Putamen (tissue), 1 donor: ENCODE data around the gene TUT1.
"Not testable (repeated sequence)": the region's sequence is repeated elsewhere in the genome, so short reads cannot be mapped to it uniquely, and the experiment has no call there.

Experiments
- DNase-seq: peaks from one replicate; pipeline ENCODE4 v3.0.0-alpha.2; 2016; ENCODE audit warnings: low spot score

Gene TUT1

DNA sequence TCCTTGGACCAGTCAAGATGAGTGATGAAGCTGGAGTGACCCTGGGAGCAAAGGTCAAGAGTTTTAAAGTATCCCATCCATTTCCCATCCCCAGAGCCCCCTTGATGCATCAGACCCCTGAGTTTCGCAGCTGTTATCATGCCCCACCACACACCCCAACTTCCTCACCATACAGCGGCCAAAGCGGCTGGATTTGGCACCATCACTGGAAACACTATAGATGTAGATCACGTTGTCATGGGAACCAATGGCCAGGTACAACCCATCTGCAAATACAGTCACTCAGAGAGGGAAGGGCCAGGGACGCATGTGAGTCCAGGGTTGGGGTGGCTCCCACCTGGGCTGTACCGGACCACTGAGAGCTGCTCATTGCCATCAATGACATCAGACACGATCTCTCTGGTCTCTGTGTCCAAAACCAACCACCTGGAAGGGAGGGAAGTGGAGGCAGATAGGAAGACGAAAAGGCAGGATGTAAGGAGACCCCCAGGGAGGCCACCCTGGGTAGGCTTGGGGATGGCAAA, 12.5 kb upstream of the TUT1 start:
- DNase-seq = no peak

DNA sequence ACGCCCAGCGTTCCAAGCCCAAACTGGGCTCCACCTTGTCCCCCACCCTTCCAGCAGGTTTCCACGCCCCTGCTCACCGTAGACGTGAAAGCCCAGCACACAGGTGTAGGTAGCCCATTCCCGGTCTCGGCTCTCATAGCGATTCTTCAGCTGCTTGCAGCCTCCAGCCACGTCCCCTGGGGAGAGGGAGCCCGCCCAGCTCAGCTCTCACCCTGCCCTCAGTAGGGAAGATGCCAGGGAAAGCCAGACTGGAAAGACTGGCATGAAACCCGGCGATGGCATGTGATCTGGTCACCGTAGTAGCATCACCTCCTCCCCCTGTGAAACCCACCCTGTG, 11.7 kb upstream of the TUT1 start:
- DNase-seq = no peak

GRCh38 chr11:62602141-62603071, 11.1 kb upstream of the TUT1 start:
- DNase-seq = peak; percentile 75

GRCh38 chr11:62601372-62602140, 10.2 kb upstream of the TUT1 start, which contains the start of gene MTA2:
Gene MTA2 (minus strand): TSS chr11:62601865. CDS start chr11:62601450, 415 bp downstream.
- DNase-seq = peak; percentile 97

GRCh38 chr11:62601122-62601371, 9.7 kb upstream of the TUT1 start:
- no peak for DNase-seq

- no peak for DNase-seq
Measured at GRCh38 chr11:62600367-62601121, 9.2 kb upstream of the TUT1 start.

- no peak for DNase-seq
Measured at GRCh38 chr11:62599901-62600300, 8.6 kb upstream of the TUT1 start.

DNA sequence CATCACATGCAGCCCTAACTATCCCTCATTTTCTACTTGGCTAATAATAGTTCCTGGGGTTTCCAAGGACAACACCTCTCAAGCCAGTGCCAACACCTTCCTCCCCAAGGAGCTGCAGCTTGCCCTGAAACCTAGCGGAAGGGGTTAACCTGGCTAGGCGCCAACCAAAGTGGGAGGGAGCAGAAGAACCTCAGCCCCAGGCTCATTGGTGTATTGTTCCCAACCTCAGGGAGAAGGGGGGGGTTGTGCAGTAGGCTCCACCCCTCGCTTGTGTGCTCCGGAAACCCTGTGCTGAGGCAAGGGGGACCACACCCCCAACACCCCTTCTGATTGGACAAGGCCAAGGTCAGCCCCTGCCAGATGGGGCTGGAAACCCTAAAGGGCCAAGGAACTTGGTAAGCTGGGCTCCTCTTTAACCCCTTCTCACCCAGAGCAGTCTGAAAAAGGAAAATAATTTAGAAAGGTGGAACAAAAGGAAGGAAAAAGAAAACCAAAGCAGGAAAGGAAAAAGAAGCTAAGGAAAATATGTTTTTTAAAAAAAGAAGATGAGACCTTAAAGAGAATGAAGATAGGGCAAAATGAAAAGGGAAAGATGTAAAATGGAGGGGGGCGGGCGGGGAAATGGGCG, 7.9 kb upstream of the TUT1 start:
- DNase-seq = peak; percentile 94

GRCh38 chr11:62595124-62595523, 3.8 kb upstream of the TUT1 start:
- DNase-seq = no peak

- DNase-seq = peak; percentile 73
Measured at GRCh38 chr11:62593434-62594044, 2.2 kb upstream of the TUT1 start.

- DNase-seq = peak; percentile 88
Measured at GRCh38 chr11:62592989-62593421, 1.7 kb upstream of the TUT1 start.

DNA sequence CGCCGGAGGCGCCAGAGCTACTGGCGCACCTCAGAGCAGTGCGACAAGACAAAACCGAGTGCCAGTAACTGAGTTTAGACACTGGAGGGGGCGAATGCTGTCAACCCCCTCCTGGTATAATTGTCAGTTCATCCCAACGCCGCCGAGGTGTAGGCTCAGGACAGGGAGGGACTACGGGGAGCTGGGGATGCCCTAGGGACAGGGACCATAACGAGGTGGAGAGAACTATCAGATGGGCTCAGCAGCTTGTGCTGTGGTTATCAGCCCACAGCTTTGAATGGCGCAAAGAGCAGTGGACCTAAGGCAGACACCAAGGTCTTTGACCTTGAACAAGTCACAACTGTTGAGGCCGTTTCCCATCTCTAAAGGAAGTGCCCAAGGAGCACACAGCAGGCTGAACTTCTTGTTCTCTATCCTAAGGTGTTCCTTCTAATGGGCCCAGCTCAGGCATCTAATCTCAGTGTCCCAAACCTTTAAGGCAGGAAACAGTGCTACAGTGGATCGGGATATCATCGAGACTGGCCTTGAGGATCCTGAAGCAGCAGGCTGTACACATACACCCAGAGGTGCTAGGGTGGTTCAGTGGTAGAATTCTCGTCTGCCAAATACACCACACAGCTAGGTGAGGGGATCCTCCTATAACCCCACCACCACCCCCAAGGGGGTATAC, 958 bp upstream of the TUT1 start:
- DNase-seq = no peak

DNA sequence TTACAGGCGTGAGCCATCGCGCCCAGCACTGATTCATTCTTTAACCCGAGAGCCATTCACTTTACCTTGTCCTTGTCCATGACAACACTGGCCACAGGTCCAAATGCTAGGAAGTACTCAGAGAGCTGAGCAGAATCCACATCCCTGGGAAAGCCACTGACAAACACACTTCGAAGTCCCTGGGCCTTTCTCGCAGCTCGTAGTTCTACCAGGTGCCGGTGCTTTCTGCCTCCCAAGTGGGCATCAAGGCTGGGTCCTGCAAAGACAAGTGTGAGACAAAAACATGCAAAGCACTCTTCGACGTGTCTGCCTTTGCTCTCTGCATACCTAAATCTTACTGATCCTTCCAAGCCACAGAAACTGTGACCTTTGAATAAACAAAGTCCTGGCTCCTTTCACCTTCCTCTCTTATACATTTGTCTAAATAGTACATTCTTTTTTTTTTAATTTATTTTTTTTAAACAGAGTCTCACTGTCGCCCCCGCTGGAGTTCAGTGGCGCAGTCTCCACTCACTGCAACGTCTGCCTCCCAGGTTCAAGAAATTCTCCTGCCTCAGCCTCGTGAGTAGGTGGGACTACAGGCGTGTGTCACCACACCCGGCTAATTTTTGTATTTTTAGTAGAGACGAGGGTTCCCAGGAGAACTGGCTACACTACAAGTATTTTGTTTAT, 2.2 kb downstream of the TUT1 start:
- DNase-seq = no peak

- DNase-seq = not testable (repeated sequence)
Measured at GRCh38 chr11:62585356-62585755, 6.0 kb downstream of the TUT1 start.

GRCh38 chr11:62581735-62582134, 9.6 kb downstream of the TUT1 start:
- DNase-seq = not testable (repeated sequence)

DNA sequence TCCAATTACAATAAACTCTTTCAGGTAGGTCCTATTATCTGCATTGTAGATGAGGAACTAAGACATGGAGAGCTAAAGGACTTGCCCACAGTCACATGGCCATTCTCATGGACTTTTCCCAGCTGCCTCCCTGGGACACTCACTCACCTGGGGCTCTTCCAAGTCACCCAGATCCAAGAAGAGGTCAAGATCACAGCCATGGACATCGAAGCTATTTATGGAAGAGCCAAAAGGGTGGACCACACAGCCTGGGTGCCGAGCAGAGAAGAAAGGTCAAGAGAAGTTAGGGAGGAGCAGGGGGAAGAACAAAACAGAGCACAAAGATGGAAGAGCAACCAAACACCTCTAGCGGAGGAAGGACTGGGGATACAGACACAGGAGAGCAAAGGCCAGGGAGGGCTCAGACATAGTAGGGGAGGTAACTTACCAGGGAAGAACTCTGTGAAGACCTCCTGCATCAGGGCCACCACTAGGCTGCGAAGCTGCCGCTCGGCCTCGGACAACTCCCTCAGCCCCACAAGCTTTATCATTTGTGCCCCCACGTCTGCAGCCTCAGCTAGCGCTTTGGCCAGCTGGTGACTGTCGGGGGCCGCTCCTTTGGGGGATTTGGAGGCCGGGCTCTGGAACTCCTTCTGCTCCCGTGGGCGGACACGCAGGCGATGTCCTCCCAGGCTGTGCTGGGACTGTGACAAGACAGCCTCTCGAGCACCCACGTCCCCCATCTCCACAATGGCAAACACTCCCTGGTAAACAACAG, 10.2 kb downstream of the TUT1 start:
- DNase-seq = no peak

- peak; percentile 41 for DNase-seq
Measured at GRCh38 chr11:62579252-62579651, 12.1 kb downstream of the TUT1 start.

DNA sequence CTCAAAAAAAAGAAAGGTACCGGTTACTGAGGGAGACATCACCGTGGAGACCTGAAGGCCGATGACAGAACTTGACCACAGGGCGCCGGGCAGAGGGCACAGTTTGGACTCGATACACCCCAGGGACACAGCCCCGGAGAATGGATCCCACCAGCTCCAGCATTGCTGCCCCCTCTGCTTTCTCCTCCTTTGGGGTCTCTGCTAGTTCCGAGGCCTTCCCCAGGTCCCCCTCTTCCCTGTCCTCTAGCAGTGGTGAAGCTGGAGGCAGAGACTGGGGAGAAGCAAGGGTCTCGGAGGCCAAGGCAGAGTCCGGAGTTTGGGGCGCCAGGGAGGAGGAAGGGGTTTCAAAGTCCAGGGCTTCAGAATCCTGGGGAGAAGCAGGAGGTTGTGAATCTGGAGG, 12.8 kb downstream of the TUT1 start:
- DNase-seq = no peak

DNA sequence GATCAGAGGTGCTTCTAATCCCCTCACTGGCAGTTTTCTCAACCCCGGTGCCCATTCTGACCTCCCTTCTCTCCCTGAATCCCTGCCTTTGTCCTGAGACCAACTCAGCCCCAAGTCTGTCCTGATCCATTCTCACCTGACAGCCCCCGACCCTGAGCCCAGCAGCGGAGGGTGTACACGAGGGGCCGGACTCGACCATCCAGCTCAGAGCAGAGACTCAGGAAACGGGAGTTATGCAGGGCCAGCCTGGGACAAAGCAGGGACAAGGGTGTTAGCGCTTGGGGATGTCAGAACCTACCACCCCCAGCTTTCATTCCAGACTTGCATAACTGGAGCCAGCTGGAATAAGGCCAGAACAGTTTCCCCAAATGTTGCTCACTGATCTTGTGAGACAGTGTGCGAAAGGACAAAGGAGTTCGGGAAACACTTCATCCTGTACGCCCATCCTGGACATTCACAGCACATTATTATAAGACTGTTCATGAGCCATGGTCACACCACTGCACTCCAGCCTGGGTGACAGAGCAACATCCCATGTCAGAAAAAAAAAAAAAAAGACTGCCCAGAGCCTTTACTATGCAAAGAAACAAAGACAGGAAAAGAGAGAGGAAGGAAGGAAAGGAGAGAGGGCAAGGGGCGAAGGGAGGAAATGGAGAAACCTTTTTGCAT, 14.1 kb downstream of the TUT1 start:
- DNase-seq = no peak
